NCI-H345 (cell line): ENCODE measurements around the gene LTK.

ENCODE experiments used
- DNase-seq: peaks from one replicate; lab custom pipeline; 2025; lab: John Stamatoyannopoulos, UW

The LTK gene

GRCh38 chr15:41498657-41499056 is 15.0 kb downstream of the LTK start:
- DNase-seq = no peak

GRCh38 chr15:41495736-41496599 is 17.7 kb downstream of the LTK start:
- no peak for DNase-seq

GRCh38 chr15:41494922-41495735 is 18.5 kb downstream of the LTK start:
- no peak for DNase-seq

GRCh38 chr15:41494190-41494921 is 19.3 kb downstream of the LTK start:
- DNase-seq = peak; percentile 25

GRCh38 chr15:41493902-41494189 is 19.8 kb downstream of the LTK start:
- DNase-seq = no peak

GRCh38 chr15:41493205-41493901 is 20.3 kb downstream of the LTK start, which contains the start of gene ITPKA:
TSS of gene ITPKA (plus strand) at chr15:41493874. CDS start at chr15:41493928, 54 bp downstream.
- DNase-seq = peak; percentile 77

- no peak for DNase-seq
These were observed 20.9 kb downstream of the LTK start for GRCh38 chr15:41492597-41493204.

GRCh38 chr15:41491889-41492288 is 21.7 kb downstream of the LTK start:
- DNase-seq = no peak

- DNase-seq = no peak
These were observed 23.3 kb downstream of the LTK start for GRCh38 chr15:41490355-41490754.

- DNase-seq = no peak
These were observed 24.0 kb downstream of the LTK start for GRCh38 chr15:41489641-41490040.

GRCh38 chr15:41487802-41488201 is 25.8 kb downstream of the LTK start:
- DNase-seq = no peak

GRCh38 chr15:41487381-41487780 is 26.2 kb downstream of the LTK start:
- DNase-seq = no peak

- DNase-seq = no peak
These were observed 27.3 kb downstream of the LTK start for GRCh38 chr15:41486286-41486685.

- no peak for DNase-seq
These were observed 28.5 kb downstream of the LTK start for GRCh38 chr15:41484937-41485625.

GRCh38 chr15:41483519-41483918 is 30.1 kb downstream of the LTK start:
- DNase-seq = no peak

GRCh38 chr15:41483115-41483514 is 30.5 kb downstream of the LTK start:
- no peak for DNase-seq

GRCh38 chr15:41482110-41482877 is 31.3 kb downstream of the LTK start:
- no peak for DNase-seq

- no peak for DNase-seq
These were observed 33.1 kb downstream of the LTK start for GRCh38 chr15:41480396-41481140.

- DNase-seq = no peak
These were observed 37.1 kb downstream of the LTK start for GRCh38 chr15:41476416-41477048.
